ENCODE data around the gene NSMF.

NSMF gene

DNA sequence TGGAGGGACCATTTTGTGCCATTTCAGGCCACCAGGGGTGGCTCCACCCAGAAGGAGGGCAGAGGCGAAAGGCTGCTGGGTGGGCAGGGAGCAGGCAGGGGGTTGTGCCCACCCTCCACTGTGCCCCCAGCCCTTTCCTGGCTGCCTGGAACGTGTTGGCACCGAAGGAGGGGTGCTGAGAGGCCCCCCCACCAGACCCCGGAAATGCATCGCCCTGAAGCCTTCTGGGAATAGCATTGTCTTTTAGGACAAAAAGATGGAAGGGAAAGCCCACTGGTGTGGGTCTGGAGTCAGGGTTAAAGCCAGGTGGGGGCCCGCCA is 30.9 kb downstream of the NSMF start:
- H3K27ac ChIP-seq, result no peak overlapping the region
- TF ChIP-seq ZFX (IDR thresholded peaks at IDR 0.05; ENCODE audit: borderline replicate concordance), result no peak
- TF ChIP-seq, protein P1, sequence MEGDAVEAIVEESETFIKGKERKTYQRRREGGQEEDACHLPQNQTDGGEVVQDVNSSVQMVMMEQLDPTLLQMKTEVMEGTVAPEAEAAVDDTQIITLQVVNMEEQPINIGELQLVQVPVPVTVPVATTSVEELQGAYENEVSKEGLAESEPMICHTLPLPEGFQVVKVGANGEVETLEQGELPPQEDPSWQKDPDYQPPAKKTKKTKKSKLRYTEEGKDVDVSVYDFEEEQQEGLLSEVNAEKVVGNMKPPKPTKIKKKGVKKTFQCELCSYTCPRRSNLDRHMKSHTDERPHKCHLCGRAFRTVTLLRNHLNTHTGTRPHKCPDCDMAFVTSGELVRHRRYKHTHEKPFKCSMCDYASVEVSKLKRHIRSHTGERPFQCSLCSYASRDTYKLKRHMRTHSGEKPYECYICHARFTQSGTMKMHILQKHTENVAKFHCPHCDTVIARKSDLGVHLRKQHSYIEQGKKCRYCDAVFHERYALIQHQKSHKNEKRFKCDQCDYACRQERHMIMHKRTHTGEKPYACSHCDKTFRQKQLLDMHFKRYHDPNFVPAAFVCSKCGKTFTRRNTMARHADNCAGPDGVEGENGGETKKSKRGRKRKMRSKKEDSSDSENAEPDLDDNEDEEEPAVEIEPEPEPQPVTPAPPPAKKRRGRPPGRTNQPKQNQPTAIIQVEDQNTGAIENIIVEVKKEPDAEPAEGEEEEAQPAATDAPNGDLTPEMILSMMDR (IDR thresholded peaks at IDR 0.05), result no peak

DNA sequence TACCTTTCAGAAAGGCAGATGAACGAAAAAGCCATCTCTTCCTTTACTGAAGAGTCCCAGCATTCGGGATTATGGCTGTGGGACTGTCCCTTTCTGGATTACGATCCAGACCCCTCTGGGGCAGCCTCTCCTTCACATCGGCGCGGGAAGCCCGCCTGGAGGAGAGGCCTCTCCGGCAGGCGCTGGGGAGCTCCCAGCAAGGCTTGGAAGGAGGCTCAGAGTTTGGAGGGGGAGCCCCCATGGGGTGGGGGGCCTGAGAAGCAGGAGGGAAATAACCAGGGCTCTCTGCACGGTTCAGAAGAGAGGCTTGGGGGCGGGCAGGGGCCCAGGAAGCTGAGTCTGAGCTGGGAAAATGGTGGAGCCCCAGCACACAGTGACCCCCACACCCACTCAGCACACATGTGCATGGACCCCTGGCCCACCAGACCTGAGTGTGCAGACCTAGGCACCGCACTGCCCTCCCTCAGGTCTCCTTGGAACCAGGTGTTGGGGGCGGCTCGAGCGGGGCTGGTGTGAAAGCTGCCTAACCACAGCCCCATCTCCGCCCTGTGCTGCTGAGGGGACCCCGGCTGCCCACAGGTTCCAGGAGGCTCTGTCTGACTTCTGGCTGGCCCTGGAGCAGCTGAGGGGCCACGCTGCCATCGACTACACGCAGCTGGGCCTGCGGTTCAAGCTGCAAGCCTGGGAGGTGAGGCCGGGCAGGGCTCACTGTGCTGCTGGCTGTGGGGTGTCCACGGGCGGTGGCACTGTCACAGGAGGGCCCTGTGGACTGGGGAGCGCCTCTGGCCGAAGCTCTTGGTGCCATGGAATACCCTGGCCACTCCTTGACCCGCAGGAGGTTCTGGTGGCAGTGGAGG is 31.5 kb downstream of the NSMF start:
- TF ChIP-seq, protein P1 (IDR thresholded peaks at IDR 0.05), result no peak
- TF ChIP-seq ZFX (IDR thresholded peaks at IDR 0.05; ENCODE audit: borderline replicate concordance), result no peak

DNA sequence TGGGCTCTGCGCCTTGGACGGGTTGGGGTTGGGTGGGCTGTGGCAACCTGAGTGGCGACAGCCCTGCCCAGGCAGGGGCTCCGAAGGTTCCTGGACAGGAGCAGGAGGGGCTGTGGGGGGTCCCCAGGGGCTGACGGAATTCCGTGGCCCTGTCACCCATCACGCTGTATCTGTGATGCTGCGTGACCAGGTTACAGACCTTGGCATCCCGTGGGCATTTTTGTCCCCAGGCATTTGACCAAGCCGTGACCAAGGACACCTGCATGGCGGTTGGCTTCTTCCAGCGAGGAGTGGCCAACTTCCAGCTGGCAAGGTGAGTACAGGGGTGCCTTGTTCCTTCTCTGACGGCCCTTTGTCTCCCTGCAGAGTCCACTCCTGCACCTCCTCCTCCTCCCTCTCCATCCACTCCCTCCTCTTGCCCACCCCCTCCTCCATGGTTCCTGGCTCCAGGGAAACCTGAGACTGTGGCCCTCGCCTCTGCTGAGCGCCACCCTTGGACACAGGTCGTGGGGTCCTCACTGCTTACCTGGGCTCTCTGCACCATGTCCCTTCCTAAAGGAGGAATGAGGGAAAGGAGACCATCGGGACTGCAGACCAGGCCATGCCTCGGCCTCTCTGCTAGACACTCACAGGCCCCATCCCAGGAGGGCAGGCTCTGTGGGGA is 33.0 kb downstream of the NSMF start:
- no peak overlapping the region for H3K27ac ChIP-seq
- TF ChIP-seq, protein P1 (IDR thresholded peaks at IDR 0.05), result no peak
- TF ChIP-seq ZFX (IDR thresholded peaks at IDR 0.05; ENCODE audit: borderline replicate concordance), result no peak

More for the DNA sequence above, 31.5 kb downstream of the NSMF start:
- H3K27ac ChIP-seq, result no peak overlapping the region

DNA sequence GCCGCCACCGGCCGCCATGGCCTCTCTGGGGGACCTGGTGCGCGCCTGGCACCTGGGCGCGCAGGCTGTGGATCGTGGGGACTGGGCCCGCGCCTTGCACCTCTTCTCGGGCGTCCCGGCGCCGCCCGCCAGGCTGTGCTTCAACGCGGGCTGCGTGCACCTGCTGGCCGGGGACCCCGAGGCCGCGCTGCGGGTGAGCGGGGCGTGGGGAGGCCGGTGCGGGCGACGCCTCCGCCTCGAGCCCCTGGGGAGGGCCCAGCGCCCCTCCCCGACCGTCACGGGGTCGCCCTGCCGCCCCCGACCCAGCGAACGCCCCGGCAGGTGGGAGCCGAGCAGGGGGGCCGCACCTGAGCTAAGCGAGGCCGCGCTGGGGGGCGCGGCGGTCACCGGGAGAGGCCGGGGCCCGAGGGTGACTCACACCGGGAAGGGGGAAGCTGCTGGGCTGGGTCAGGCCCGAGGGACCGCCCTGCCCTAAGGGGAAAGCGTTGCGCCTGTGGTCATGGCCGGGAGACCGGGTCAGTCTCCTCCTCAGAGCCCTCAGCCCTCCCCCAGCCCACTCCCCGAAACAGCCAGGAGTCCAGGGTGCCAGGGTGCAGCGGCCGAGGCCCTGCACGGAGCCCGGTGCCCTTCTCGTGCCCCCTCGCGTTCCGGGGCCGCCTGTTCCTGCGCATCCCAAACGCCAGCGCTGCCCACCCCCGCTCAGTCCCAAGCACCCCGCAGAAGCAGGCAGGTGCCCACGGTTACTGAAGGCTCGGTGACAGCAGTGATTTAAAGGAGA is 35.4 kb downstream of the NSMF start:
- peak overlapping the region; percentile 74 for H3K27ac ChIP-seq
- no peak for TF ChIP-seq ZFX (IDR thresholded peaks at IDR 0.05; ENCODE audit: borderline replicate concordance)
- TF ChIP-seq, protein P1 (IDR thresholded peaks at IDR 0.05), result peak; percentile 83

DNA sequence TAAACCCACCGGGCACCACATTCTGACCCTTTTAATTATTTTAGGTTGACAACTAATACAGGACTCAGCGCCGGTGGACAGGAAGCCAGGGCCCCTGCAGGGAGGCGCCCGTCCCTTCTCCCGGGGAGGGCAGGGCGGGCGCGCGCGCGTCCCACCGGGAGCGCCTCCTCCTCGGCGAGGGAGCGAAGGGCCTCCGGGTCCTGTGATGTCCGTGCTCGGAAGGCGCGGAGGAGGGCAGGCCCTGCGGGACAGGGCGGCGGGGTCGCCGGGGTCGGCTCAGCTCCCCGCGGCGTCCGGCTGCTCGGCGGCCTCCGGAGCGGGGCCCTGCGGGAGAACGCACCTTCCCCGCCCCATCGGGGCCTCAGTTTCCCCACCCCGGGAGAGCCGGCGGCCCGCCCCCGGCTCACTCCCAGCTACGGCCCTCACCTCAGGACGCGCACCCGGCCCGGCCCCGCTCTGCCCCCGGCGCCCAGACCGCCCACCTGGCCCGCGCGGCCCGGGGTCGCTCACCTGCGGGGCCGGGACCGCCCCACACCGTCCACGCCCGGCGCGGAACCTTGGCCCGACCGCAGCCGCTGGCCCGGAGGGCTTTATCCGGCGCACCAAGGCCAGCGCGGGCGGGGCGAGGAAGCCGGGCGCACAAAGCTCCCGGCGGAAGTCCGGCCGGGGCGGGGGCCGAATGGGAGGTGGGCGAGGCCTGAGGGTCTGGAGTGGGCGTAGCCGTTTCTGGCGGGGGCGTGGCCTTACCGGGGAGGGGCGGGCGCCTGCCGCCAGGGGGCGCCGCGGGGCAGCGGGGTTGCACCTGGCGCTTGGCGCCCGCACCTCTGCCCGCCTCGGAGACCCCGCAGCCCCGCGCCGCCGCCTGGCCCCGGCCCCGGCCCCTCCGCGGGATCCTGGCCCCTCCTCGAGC is 36.3 kb downstream of the NSMF start, which contains the start of the genes EXD3 and NOXA1:
TSS of gene EXD3 (minus strand) at position 559 of the 910 bp plus-strand sequence. CDS start 27,805 bp downstream, outside the sequence.
TSS of gene NOXA1 (plus strand) at position 790 of the 910 bp plus-strand sequence. CDS start 137 bp downstream, outside the sequence.
- TF ChIP-seq, protein P1 (IDR thresholded peaks at IDR 0.05), result peak; percentile 97
- no peak for TF ChIP-seq ZFX (IDR thresholded peaks at IDR 0.05; ENCODE audit: borderline replicate concordance)
- peak within 1 kb of the TSS; percentile 74 for H3K27ac ChIP-seq

DNA sequence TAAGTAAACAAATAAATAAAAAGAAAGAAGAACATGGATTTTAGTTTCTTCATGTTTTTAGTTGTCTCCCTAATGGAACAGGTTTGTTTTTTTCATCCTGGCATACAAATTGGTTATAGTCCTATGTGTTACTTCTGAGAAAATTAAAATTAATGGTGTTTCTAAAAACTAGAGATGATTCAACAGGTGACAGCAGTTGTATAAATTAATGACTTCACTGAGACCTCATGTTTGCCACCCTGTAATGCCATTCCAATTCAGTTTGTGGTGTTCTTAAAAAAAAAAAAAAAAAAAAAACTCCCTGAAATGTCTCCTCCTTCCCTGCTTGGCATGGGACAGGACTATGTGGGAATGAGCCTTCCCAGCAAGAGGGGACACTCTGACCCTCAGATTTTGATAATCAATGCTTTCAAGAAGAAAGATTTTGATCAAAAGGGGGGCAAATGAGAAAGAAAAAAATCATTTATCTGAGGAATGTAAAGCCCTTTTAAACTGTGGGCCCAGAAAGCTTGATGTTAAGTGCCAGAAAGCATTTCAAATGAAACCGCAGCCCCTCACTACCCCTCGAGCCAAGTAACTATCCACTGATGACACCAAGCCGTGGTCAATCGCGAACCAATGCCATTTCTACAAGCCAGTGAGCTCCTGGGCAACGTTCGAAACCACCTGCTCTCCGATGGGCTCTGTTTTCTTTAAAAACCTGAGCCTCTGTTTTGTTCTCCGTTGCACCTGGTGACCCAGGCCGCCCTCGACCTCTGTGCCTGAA is 37.1 kb downstream of the NSMF start:
- TF ChIP-seq, protein P1 (IDR thresholded peaks at IDR 0.05), result no peak
- no peak for TF ChIP-seq ZFX (IDR thresholded peaks at IDR 0.05; ENCODE audit: borderline replicate concordance)
- H3K27ac ChIP-seq, result peak overlapping the region; percentile 74

Data from 22Rv1 (cell line).